UCSD-AML1 (cell line): ENCODE results near the gene TAF11L9.
"Not testable (repeated sequence)": the region's sequence is repeated elsewhere in the genome, so short reads cannot be mapped to it uniquely, and the experiment has no call there.

ENCODE experiments used
- DNase-seq: peaks from one replicate; lab custom pipeline; 2025; ENCODE audit not compliant: unreplicated experiment; lab: John Stamatoyannopoulos, UW

Gene TAF11L9

GRCh38 chr5:17594255-17594654 lies at the start of gene TAF11L9:
Gene TAF11L9, minus strand, starts transcription at chr5:17594394.
- DNase-seq: not testable (repeated sequence)

GRCh38 chr5:17634160-17634559 lies 40.0 kb upstream of the TAF11L9 start, which contains the start of gene TAF11L14:
Gene TAF11L14, plus strand, starts transcription at chr5:17634460.
- DNase-seq: no peak

GRCh38 chr5:17631788-17632187 lies 37.6 kb upstream of the TAF11L9 start, which contains the start of gene TAF11L13:
Gene TAF11L13, plus strand, starts transcription at chr5:17632088.
- not testable (repeated sequence) for DNase-seq

- DNase-seq: no peak
Measured at GRCh38 chr5:17625686-17626085, 31.5 kb upstream of the TAF11L9 start.

- no peak for DNase-seq
Measured at GRCh38 chr5:17620627-17621026, 26.4 kb upstream of the TAF11L9 start.

- no peak for DNase-seq
Measured at GRCh38 chr5:17619354-17619753, 25.2 kb upstream of the TAF11L9 start.

- no peak for DNase-seq
Measured at GRCh38 chr5:17614872-17615605, 20.8 kb upstream of the TAF11L9 start.

- not testable (repeated sequence) for DNase-seq
Measured at GRCh38 chr5:17610092-17610491, 15.9 kb upstream of the TAF11L9 start, which contains the start of gene TAF11L12. Gene TAF11L12, plus strand, starts transcription at chr5:17610392.

- not testable (repeated sequence) for DNase-seq
Measured at GRCh38 chr5:17607461-17607860, 13.3 kb upstream of the TAF11L9 start.

- DNase-seq: no peak
Measured at GRCh38 chr5:17604951-17605350, 10.8 kb upstream of the TAF11L9 start.

- DNase-seq: not testable (repeated sequence)
Measured at GRCh38 chr5:17603880-17604279, 9.7 kb upstream of the TAF11L9 start, which contains the start of gene TAF11L11. Gene TAF11L11, plus strand, starts transcription at chr5:17604183.

- not testable (repeated sequence) for DNase-seq
Measured at GRCh38 chr5:17597728-17598127, 3.5 kb upstream of the TAF11L9 start, which contains the start of gene TAF11L10. Gene TAF11L10, minus strand, starts transcription at chr5:17597828.

GRCh38 chr5:17590860-17591259 lies 3.3 kb downstream of the TAF11L9 start, which contains the start of gene TAF11L8:
Gene TAF11L8, minus strand, starts transcription at chr5:17590960.
- DNase-seq: not testable (repeated sequence)

- not testable (repeated sequence) for DNase-seq
Measured at GRCh38 chr5:17585658-17586057, 8.5 kb downstream of the TAF11L9 start, which contains the start of gene TAF11L7. Gene TAF11L7, minus strand, starts transcription at chr5:17585758.
